ENCODE measurements around the gene TRIM10.
"Not testable (repeated sequence)": the region's sequence is repeated elsewhere in the genome, so short reads cannot be mapped to it uniquely, and the experiment has no call there.

The TRIM10 gene

GRCh38 chr6:30152910-30153610, 8.0 kb downstream of the TRIM10 start:
- no peak for DNase-seq (ENCODE audit: low read depth)

GRCh38 chr6:30152016-30152673, 8.9 kb downstream of the TRIM10 start:
- DNase-seq (ENCODE audit: low read depth): no peak

GRCh38 chr6:30151580-30151979, 9.4 kb downstream of the TRIM10 start:
- no peak for DNase-seq (ENCODE audit: low read depth)

- no peak for DNase-seq (ENCODE audit: low read depth)
Observed at GRCh38 chr6:30150671-30151395, 10.2 kb downstream of the TRIM10 start.

- DNase-seq (ENCODE audit: low read depth): no peak
Observed at GRCh38 chr6:30149858-30150550, 11.0 kb downstream of the TRIM10 start.

GRCh38 chr6:30149234-30149633, 11.8 kb downstream of the TRIM10 start:
- DNase-seq (ENCODE audit: low read depth): no peak

- no peak for DNase-seq (ENCODE audit: low read depth)
Observed at GRCh38 chr6:30147096-30147495, 13.9 kb downstream of the TRIM10 start.

GRCh38 chr6:30145818-30146217, 15.2 kb downstream of the TRIM10 start:
- no peak for DNase-seq (ENCODE audit: low read depth)

- no peak for DNase-seq (ENCODE audit: low read depth)
Observed at GRCh38 chr6:30144811-30145210, 16.2 kb downstream of the TRIM10 start.

GRCh38 chr6:30143780-30144179, 17.2 kb downstream of the TRIM10 start:
- no peak for DNase-seq (ENCODE audit: low read depth)

- DNase-seq (ENCODE audit: low read depth): no peak
Observed at GRCh38 chr6:30142665-30143064, 18.3 kb downstream of the TRIM10 start.

- DNase-seq (ENCODE audit: low read depth): not testable (repeated sequence)
Observed at GRCh38 chr6:30140240-30140639, 20.8 kb downstream of the TRIM10 start.

GRCh38 chr6:30136570-30137286, 24.3 kb downstream of the TRIM10 start:
- no peak for DNase-seq (ENCODE audit: low read depth)

GRCh38 chr6:30135757-30136156, 25.3 kb downstream of the TRIM10 start, which contains the start of gene TRIM40:
Gene TRIM40, plus strand, starts transcription at chr6:30136140. Its CDS starts 897 bp downstream, at chr6:30137037.
- no peak for DNase-seq (ENCODE audit: low read depth)

- no peak for DNase-seq (ENCODE audit: low read depth)
Observed at GRCh38 chr6:30135147-30135546, 25.9 kb downstream of the TRIM10 start.

- no peak for DNase-seq (ENCODE audit: low read depth)
Observed at GRCh38 chr6:30131947-30132497, 29.0 kb downstream of the TRIM10 start.

- peak; percentile 64 for DNase-seq (ENCODE audit: low read depth)
Observed at GRCh38 chr6:30130887-30131862, 29.8 kb downstream of the TRIM10 start.

GRCh38 chr6:30130179-30130679, 30.8 kb downstream of the TRIM10 start:
- DNase-seq (ENCODE audit: low read depth): no peak

- DNase-seq (ENCODE audit: low read depth): no peak
Observed at GRCh38 chr6:30129265-30130178, 31.5 kb downstream of the TRIM10 start.

Data from activated T-cell treated with anti-CD3 and anti-CD28 coated beads for 24 hours (primary cell).